GM18498 (cell line): Measurements from ENCODE around the gene SND1.
A peak's percentile ranks its signal among the peaks of the same experiment; 100 is the strongest.

ENCODE experiments used
- ATAC-seq: cut with Tn5 transposase; IDR thresholded peaks from one replicate; pipeline ENCODE4 v1.9.1; 2021; ENCODE audit warnings: mild to moderate bottlenecking, moderate library complexity; ENCODE audit not compliant: unreplicated experiment

The SND1 gene

DNA sequence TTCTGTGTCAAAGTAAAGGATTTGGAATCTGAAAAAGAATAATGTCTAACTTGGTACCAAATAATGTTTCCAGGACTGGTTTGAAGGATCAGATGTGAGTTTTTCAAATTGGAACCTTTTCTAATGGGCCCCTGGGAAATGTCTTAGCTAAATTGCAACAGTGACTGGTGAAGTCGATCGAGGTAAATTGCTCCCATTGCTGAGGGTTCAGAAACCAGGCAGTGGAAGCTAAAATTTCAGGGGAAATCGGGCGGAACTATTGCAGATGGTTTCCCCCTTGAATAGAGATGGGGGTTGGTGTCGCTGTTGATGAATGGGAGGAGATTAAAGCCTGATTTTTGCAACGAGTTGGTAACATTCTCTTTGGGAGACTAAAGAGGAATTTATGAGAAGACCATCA, 112.7 kb downstream of the SND1 start:
- no peak for ATAC-seq

DNA sequence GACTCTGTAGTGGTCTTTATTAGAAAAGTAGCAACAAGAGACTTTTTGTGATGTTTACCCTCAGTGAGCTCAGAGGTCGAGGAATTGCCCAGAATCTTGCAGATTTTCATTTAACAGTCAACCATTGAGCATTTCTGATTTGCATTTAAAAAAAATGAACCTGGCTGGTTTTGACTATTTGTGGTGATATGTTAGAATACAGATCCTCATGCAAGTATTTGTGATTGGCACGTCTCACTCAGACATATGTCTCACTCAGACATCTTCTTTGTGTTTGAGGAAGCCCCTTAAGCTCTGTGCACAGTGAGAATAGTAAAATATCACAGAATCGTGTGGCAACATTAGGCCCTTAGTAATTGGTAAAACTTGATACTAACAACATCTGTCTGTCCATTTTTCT, 113.2 kb downstream of the SND1 start:
- ATAC-seq: no peak

DNA sequence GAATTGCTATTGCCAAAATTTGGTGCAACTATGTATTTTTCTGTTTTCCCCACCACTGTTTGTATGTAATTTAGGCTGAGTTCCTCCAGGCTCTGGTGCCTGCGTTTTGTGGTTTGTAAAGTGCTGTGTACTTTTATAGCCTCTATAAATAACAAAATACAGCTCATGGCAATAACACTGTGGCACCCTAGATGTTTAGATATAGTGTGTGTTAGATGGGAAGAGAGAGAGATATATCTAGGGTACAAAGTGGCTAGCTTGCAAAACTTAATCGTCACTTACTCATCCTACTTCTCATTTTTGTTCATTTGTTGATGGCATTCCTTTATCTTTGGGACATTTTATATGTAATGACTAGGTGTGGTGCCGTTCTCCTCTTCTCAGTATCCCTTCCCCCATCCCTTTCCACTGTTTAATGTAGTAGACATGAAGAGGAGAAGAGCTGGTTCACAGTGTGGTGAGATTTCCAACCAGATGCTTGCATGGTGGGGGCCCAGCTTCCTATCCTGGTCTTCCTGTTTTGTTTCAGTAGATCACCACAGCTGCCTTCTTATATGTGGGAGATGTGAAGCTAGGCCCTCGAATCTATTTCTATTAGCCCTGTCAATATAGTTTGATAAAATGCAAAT, 115.0 kb downstream of the SND1 start:
- no peak for ATAC-seq

DNA sequence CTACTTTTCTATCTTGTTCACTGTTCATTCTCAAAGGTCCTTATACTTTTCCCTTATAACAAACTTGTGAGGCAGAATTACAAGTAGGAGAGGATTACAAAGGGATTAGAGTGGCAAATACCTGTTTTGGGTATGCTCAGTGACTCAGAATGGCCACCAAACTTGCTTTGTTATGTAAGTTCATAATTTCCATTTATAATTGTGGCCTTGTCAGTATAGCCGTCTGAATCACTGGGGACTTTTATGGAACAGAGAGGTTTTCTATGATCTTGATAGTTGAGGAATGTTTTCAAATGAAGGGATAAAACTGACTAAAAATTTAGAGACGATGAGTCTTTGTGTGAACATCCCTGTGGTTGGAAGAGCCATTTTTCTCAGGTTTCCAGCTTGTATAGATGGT, 116.2 kb downstream of the SND1 start:
- no peak for ATAC-seq

DNA sequence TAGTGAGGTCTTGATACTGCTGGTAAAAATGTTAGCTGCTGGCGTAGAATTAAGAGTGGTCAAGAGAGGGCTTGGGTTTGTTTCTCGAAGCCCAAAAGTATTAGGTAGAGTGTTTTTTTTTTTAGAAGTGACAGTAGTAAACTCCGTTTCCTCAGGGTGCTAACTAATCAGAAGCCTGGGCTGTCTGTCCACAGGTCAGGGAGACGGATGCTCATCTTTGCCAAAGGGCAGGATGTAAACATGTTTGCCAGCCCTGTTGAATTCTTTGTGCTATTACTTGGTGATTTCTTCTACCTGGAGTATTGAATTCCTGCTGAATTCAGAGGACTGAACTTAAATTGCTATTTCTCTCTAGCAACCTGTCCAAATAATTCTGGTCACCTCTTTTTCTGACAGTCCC, 117.1 kb downstream of the SND1 start:
- no peak for ATAC-seq

DNA sequence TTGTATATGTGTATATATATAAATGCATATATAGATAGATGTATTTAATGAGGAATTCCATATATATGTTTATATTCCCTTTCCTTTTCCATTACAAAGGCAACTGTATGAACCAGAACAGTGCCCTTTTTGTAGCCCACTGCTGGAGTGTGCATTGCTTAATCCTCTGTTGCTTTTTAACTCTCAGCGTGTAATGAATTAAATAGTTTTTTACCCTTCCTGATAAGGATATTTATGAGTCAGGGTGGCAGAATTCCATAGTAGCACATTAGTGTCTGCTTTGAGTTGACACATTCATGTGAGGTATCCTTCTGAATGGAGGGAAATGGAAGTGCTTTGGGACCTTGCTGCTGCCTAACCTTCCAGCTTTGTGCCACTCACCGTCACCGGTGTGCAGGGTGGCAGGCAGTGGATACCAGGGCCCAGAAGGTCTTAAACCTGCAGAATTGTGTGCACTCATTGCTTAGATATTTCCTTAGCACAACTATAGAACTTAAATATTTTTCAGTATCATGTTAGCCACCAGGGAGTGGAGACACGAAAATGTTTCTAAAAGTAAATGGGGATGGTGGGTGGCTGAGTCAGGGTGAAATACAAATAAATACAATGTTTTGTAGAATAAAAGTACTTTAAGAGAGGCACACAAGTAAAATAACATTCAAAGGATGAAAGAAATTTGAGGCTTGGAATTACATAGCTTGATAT, 117.9 kb downstream of the SND1 start:
- no peak for ATAC-seq

DNA sequence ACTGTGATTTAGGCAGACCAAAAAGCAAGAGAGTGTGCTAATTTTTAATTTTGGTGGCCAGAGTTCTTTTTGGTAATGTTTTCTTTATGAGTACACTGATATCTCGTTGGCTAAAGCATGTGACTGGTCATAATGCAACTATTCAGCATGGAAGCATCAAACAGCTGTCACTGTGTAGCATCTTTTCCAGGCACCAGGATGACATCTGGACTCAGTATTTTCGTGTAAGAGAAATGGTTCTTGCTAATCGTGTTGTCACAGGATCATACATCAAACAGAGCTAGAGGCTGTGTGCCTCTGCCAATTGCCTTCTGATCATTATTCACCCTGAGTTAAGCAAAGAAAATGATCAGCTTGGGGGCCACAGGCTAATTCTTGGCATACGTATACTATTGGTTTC, 118.9 kb downstream of the SND1 start:
- no peak for ATAC-seq

DNA sequence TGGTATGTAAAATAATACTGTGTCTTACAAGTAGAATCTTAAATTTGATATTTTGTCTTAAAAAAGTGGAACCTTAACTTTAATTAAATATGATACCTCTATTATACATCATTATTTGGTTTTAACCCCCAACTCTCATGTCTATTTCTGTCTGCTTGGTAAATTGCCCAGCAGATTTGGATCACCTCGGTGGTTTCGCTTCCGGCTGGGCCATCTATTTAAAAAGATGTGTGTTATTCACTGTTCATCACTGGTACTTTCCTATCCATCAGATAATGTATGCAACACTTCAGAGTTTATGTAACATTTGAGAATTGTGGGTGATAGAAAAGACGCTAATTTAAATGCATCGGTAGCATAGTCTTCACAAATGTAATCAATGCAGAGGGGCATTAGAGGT, 119.7 kb downstream of the SND1 start:
- ATAC-seq: no peak

DNA sequence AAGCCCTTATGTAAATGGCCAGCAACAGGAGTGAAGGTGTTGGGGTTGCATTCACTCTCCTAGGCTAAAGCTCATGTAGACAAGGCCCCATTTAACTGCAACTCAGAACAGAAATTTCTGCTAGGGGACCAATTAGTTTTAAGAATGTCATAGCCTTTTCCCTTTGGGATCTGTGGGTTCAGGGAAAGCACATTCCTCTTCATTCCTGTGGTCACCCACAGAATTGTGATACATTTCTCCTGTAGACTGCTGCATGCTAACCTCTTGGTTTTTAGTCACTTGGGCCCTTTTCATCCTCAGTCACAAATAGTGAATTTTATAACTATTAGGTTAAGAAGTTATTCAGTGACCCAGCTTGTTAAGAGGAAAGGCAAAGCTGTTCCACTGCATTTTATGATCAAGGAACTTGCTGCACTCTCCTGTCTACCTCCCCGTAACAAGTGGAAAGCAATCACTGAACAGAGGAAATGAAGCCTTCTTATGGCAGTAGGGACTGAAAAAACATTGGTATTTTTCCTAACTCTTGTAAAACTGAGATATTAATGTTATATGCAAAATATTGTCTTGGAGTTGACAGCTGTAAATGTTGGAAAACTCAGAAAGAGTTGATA, 124.9 kb downstream of the SND1 start:
- no peak for ATAC-seq

DNA sequence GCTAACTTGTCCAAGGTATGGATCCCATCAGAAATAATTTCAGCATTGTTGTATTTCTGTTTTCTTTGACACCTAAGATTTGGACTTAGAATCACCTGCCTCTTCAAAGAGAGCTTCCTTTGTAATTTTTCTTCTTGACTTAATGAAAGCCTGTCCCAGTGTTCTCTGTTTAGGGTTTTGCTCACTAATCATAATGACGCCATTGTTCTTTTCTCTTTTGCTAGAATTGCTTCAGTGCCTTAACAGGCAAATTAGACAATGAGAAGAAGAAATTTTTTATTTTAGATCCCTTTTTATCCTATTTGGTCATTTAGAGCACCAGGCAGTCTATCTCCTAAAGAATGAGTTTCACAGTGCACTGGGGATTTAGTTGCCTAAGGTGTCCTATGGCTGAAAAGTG, 128.5 kb downstream of the SND1 start:
- ATAC-seq: no peak

DNA sequence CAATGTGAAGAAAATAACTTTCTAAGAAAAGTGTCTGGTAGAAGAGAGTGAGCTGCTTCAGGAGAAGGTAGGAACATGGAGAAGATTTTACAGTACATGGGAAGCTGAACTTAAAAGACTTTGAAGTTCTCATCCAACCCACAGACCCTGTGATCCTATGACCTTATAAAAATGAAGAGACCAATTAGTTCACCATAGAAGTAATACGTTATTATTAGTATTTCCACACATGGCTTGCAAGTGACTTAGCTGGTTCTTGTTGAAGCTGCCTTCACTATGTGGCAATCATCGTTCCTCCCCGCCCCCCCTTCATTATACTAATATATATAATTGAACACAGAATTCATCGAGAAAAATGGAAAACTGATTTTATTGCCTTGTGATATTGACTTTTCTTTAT, 129.1 kb downstream of the SND1 start:
- ATAC-seq: no peak

DNA sequence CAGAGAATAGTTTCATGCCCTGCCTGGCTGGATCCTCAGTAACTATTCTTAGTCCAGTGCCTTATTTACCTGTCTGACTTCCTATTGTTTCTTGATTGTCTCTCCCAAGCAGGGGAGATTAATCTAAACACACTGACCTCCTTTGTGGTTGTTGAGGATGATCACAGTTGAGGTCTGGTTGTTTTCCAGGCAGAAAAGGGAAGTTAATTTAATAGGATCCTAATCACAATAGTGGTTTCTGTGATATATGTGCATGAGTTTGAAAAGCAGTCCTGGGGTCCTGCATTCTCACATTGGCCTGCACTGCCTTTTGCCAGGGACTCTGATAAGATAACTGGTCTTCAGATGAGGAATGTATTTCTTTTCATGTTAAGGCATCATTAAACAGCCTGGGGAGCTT, 130.1 kb downstream of the SND1 start:
- ATAC-seq: no peak

DNA sequence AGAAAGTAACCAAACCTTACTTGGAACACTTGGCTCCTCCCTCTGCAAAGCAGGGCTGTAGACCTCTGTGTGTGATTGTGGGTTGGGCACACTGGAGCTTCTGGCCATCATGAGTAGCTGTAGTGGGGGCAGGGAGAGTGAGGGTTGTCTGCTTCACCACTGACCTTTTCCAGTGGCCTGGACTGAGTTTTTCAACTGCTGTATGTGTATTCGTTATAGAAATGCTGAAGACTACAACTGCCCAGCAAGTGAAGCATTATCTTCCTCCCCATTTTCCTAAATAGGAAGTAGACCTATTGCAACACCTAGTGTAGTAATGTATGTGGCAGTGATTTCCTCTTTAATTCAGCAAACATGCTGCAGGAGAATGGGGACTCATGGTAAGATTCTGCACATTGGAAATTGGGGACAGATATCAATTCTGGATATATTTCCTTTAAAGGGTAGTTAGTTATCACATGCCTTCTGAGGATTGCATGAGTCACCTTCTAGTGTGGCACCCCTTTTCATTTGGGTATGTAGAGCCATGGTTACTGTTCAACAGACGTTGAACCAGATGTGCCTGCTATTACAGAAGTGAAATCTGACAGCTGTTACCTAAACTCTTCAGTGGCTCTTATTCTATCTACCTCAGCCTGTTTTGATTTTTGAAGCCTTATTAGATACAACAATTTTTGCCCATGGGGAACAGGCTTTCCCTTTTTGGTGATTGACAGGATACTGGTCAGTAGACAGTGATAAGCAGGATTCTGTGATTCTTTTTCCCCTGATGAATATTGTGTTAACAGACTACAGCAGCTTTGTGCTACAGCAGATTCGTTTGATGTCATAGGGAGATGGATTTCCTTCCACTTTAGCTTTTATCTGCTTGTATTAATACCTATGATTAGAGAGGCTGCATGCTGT, 130.9 kb downstream of the SND1 start:
- peak; percentile 86 for ATAC-seq

DNA sequence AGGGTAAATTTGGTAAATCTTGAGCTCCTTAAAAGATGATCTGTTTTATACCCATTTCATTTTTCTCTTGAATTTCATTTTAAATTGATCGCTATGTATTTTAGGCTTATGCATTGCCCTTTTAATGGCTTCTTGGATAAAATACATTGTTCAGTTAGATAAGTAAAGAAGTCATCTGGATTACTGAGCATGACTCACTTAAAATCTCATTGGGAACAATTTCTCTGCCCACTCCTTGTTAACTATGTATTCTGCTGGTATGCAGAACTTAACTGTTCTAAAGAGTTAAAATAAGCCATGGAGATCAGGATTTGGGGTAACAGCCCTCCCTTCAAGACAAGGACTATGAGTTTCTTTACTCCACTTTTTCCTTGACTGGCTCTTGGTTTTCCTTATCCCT, 134.2 kb downstream of the SND1 start:
- no peak for ATAC-seq

DNA sequence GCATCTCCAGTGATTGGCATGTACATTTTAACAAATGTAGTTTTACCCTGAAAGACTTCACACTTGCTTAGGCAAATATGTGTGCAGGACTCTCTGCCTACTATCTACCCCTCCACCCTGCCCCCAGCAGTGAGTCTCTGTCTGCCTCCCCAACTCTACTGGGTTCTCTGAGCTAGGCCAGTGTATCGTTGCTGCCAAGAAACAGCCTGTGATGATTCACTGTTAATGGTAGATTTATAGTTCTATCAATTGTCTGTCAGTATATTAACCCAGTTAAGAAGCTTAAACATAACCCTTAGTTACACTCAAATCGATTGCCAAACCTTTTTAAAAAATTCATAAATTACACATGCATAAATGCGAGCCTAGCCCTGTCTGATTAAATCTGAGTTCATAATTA, 137.0 kb downstream of the SND1 start:
- ATAC-seq: no peak

DNA sequence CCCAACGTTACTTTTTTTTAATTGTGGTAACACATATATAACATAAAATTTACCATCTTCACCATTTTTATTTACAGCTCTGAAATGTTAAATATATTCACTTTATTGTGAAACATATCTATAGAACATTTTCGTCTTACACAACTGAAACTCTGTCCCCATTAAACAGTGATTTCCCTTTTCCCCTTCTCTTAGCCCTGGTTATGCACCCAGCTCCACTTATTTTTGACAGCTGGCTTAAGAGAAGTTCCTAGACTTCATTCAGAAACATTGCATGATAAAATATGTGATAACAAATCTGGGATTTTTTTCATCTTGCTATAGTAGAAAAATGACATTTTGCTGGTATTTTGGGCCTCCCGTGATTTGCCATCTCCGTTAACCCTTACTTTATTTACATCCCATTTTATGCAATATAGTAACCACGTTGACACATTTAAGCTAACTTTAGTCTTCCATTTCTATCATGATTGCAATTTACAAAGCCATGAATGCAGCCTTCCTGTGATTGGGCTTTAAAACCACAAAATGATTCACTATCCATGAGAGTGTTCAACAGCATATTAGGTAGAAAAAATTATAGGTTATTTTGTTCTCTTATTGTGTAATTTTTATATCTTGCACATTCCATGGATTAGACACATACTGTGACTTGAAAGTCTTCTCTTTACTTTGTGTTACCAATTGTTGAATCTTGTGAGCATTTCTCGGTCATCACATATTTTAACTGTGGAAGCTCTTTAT, 139.6 kb downstream of the SND1 start:
- ATAC-seq: no peak

DNA sequence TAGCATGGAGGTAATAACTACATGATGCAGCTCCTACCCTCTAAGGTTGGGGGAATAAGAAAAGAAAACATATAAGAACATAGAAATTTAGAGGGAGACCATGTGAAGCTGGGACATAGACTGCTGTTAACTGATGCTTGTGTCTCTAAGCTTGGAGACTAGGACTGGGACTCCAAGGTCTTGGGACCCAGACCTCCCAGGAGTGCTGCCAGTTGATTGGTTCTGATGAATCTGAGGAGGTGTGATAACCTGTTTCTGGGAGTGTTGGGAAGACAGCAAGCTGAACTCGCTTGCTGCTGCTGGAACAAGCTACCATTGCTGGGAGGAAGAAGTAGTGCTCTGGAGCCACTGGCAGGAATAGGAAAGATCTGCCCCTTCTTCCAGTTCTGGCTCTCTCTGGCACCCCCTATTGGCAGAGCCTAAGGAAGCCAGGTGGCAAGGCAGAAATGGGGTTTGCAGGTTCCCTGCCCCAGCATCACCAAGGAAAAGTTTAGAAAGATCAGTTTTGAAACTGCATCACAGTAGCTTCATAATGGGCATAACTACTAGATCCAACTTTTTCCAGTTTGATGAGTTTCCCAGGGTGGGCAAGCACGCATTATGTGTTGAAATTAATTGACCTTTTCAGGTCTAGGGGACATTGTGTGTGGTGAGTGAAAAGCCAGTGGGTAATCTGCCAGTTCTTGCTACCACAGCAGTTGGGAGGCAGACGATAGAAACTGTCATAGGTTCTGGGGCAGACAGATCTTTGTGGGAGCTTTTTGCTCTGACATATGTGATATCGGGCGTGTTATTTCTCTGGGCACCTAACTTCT, 140.7 kb downstream of the SND1 start:
- no peak for ATAC-seq

DNA sequence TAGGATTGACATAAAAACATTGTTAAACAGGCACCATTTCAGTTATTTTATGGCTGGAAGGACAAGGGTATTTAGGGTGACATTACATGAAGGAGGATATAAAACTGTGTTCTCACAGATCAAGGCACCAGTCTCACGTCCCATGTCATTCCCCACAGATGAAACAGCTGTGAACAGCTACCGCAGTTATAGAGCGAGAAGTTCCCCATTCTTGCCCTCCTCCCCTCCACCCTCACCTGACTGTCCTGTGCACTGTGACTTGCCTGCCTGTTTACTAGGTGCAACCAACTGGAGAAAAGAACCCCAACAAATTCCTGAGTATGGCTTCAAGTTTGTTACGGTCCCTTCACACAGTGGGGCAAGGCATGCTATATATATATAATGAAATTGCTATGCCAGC, 141.6 kb downstream of the SND1 start:
- ATAC-seq: no peak

DNA sequence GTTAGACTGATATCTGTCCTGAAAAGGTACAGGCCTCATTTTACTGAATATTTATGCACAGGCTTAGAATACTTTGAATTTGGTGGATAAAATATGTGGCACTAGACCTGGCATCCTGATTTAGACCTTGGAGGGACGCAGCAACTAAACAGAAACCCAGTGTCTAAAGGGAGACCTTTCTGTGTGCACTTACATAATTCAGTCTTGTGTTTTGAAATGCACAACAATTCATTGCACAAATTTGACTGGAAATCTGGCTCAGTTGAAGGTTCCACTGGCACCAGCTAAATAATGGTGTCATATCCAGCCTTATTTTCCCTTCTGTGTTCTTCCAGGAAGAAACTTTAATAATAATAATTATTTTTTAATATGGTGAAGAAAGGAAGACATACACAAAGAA, 142.1 kb downstream of the SND1 start:
- ATAC-seq: no peak

DNA sequence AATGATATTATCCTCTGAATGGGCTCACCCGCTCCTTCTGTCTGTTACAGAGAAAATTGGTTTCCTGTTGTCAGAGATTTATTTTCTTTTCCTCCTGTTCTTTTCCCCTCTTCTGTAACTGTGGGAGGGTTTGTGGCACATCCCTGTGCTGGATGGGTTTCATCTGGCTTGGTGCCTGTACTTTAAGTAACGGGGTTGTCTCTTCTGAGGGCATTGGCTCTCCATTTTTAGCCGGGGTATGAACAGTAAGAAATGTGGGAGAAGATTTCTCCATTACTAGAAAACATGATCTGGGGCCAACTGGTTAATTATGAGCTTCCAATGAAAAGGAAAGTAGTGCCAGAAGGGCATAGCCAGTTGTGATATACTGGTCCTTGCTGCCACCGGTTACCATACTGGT, 142.6 kb downstream of the SND1 start:
- ATAC-seq: no peak
